GM12874 (cell line): ENCODE results near the gene NFATC2.

Experiments used
- TF ChIP-seq, protein P1 (sequence below): IDR thresholded peaks from 2 replicates; pipeline ENCODE4 v1.5.1; 2011; ENCODE audit warnings: low read depth, mild to moderate bottlenecking, control low read depth, low read length, moderate library complexity; ENCODE audit not compliant: insufficient read depth

NFATC2 gene

DNA sequence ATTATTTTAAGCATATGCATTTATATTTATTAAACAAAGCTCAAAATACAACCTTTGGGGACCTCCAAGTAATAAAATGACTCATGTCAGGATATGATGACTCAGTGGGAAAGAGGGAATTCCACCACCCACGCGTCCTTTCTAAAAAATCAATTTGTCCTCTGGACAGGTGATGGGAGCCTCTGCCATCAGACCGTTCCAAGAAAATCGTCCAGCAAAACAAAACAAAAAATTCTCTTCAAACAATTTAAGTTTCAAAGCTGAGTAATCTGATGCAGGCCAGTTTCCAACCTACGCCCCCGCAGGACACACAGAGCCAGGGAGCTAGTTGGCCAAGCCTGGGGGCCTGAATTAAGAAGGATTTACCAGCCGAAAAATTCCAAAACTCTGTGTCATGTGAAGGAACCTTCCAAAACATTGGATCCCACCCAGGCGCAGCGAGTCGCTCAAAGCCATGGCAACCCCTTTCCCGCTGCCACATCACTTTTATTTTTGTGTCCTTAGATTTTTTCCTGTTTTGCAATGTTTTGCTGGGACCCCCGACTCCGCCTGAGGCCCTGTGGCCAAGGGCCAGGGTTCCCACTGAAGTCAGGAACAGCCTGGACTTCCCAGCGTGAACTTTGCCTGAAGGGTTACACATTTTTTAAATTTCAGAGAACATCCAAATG is 95.3 kb downstream of the NFATC2 start:
- TF ChIP-seq, protein P1, sequence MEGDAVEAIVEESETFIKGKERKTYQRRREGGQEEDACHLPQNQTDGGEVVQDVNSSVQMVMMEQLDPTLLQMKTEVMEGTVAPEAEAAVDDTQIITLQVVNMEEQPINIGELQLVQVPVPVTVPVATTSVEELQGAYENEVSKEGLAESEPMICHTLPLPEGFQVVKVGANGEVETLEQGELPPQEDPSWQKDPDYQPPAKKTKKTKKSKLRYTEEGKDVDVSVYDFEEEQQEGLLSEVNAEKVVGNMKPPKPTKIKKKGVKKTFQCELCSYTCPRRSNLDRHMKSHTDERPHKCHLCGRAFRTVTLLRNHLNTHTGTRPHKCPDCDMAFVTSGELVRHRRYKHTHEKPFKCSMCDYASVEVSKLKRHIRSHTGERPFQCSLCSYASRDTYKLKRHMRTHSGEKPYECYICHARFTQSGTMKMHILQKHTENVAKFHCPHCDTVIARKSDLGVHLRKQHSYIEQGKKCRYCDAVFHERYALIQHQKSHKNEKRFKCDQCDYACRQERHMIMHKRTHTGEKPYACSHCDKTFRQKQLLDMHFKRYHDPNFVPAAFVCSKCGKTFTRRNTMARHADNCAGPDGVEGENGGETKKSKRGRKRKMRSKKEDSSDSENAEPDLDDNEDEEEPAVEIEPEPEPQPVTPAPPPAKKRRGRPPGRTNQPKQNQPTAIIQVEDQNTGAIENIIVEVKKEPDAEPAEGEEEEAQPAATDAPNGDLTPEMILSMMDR: no peak

DNA sequence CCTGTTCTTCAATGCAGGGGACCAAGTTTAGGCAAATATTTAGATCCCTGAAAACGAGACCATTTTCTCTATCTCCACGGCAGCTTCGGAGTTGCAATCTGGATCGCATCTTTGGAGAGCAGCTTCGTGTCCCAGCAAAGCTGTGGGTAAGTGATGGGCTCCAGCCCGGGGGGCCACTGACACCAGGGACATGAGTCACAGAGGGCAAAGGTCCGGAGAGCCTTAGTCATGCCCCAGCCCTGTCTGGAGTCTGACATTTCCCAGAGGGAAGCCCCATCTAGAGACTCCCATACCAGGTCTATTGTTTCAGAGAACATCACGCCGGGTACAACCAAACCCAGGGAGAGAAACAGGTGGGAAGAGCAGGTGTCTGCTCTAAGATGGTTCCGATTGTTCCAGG is 95.9 kb downstream of the NFATC2 start:
- TF ChIP-seq, protein P1: no peak

- TF ChIP-seq, protein P1: no peak
Measured at GRCh38 chr20:51446230-51446629, 96.3 kb downstream of the NFATC2 start.

DNA sequence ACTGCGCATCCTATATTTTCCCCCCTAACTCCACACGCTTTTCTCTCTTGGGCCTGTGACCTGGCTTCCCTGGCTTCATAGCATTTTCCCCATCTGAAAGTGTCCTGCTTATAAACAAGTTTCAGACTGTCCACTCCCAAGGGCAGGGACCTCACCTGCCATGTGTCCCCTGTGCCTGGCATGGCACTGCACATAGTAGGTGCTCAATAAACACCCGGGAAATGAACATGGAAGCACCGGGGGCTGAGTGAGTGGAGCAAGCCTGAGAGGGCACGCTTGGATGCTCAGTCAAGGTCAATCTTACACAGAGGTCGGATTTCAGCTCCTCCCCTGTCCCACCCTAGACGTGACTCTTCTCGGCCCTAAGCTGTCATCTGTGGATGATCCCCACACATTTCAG is 96.9 kb downstream of the NFATC2 start:
- TF ChIP-seq, protein P1: no peak

DNA sequence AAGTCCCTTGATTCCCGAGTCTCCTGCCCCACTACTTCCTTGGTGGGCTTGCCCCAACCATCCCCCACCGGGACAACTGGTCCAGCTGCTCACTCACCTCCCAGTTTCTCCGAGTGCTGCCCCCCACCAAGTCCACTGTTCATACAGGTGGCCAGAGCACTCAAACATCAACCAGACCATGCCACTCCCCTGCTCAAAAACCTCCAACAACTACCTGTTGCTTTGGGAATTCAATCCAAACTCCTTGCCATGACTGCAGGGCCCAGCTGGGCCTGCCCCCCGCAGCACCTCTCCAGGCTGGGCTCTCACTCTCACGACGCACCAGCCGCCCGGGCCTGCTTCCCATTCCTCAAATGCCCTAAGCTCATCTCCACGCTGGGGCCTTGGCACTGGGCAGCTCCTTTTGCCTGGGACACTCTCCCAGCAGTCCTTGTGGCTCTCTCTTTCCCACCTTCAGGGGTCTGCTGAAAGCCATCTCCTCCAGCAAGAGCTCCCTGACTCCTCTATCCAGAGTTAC is 97.5 kb downstream of the NFATC2 start:
- TF ChIP-seq, protein P1: no peak

- TF ChIP-seq, protein P1: no peak
Measured at GRCh38 chr20:51444467-51444866, 98.1 kb downstream of the NFATC2 start.

DNA sequence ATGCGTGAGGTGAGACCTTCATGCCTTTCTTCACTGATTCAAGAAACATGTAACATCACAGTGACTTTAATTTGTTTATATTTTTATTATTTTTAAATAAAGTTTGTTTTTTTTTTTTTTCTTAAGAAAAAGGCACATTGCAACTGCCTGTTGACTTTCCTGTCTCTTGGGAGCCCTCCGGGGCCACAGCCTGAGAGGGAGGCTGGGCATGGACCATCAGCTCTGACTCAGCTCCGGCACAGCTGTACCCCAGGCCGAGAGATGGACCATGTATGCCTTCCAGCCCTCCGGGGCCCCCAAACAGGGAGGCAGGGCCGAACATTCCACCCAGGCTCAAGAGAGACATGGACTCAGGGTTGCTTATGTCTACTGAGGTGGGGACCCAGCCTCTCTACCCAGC is 99.9 kb downstream of the NFATC2 start:
- TF ChIP-seq, protein P1: no peak
